ENCODE data around the gene ARL8A. TPM values are rescaled to one million over a fixed set of nuclear protein-coding genes. Genes with fewer than 3 reads are reported as not detected.

ARL8A gene
- total RNA-seq, 4 donors from 2014 or later, result 21.2 to 31.3 (median 23.1) TPM

GRCh38 chr1:202165942-202166843, 21.7 kb upstream of the ARL8A start:
- TF ChIP-seq POLR2A (IDR thresholded peaks at IDR 0.05) (no peak), CTCF (IDR thresholded peaks at IDR 0.05) (no peak)
- no peak overlapping the region for H3K4me3 ChIP-seq
- DNase-seq, result no peak
- WGBS, 2 donors, result 84 to 98% methylated on average over 7 to 8 of the region's 9 CpGs
- H3K27ac ChIP-seq, result no peak overlapping the region
- intact Hi-C loops (cut with DNase I), result no loop called here
- peaks cover 0 to 45% (median 0%) of the 10 kb centered on the region in 3 donors for H3K4me1 ChIP-seq
- H3K27me3 ChIP-seq, result peaks cover 0 to 12% (median 0%) of the 10 kb centered on the region in 4 donors
- H3K9me3 ChIP-seq, result no peaks in the 10 kb centered on the region
- no peaks in the 10 kb centered on the region for H3K36me3 ChIP-seq

GRCh38 chr1:202165267-202165941, 20.9 kb upstream of the ARL8A start:
- no peak for TF ChIP-seq POLR2A (IDR thresholded peaks at IDR 0.05)
- TF ChIP-seq CTCF (IDR thresholded peaks at IDR 0.05), result no peak
- H3K4me1 ChIP-seq, result peaks cover 0 to 50% (median 0%) of the 10 kb centered on the region in 3 donors
- no peak overlapping the region for H3K27ac ChIP-seq
- WGBS, 2 donors, result 81% methylated on average over 13 of the region's 20 CpGs; no CpG with 5 or more reads in 1 of the 2 donors
- intact Hi-C loops (cut with DNase I), result no loop called here
- no peak for DNase-seq
- no peak overlapping the region for H3K4me3 ChIP-seq
- H3K27me3 ChIP-seq, result peaks cover 0 to 12% (median 0%) of the 10 kb centered on the region in 4 donors
- H3K9me3 ChIP-seq, result no peaks in the 10 kb centered on the region
- no peaks in the 10 kb centered on the region for H3K36me3 ChIP-seq

DNA sequence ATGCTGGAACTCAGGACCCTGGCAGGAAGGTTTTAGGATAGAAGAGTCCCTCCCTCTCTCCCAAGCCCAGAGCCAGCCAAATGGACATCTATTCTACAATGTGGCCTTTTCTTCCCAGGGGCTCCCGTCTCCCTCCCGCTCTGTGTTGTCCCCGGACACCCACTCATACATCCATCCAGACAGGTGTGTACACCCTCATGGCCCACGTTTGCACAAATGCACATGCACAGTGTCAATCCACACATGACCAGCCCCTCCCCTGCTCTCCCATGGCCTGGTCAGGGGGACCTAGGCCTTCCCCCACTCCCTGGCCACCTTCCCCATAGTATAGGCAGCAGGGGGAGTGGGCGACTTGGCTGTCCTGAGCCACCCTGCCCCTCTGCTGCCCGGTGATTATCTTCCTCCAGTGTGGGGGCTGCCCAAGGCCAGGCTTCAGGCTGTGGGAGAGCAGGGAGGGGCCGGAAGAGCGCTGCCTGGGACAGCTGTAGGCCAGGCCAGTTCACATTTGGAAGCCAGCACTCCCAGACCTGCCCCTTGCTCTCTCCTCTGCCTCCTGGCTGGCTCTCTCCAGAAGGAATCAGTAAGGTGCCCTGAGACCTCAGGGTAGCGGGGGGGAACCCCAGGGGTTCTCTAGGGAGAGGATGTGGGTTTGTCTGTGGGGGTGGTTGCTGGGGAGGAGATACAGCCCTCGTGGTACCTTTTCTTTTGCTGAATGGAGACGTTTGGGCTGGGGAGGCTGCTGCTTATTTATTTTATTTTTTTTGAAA, 19.9 kb upstream of the ARL8A start:
- Histone ChIP-seq H3K4me1 (peaks cover 0 to 54% (median 0%) of the 10 kb centered on the region in 3 donors), H3K9me3 (no peaks in the 10 kb centered on the region), H3K36me3 (no peaks in the 10 kb centered on the region), H3K4me3 (no peak overlapping the region), H3K27ac (no peak overlapping the region), H3K27me3 (peaks cover 0 to 12% (median 0%) of the 10 kb centered on the region in 4 donors)
- no peak for DNase-seq
- TF ChIP-seq CTCF (IDR thresholded peaks at IDR 0.05), result no peak
- no peak for TF ChIP-seq POLR2A (IDR thresholded peaks at IDR 0.05)
- 49 to 66% methylated on average over 4 to 7 of the region's 11 CpGs for WGBS, 2 donors
- intact Hi-C loops (cut with DNase I), result no loop called here

GRCh38 chr1:202163281-202164270, 19.0 kb upstream of the ARL8A start:
- Histone ChIP-seq H3K36me3 (no peaks in the 10 kb centered on the region), H3K9me3 (no peaks in the 10 kb centered on the region), H3K4me3 (peak overlapping the region in 1 of 4 donors; percentile 8), H3K27me3 (peaks cover 0 to 9% (median 0%) of the 10 kb centered on the region in 4 donors), H3K4me1 (peaks cover 0 to 54% (median 0%) of the 10 kb centered on the region in 3 donors), H3K27ac (peak overlapping the region in 3 of 4 donors; percentile 61 to 80 (median 64))
- intact Hi-C loops (cut with DNase I), result no loop called here
- TF ChIP-seq CTCF (IDR thresholded peaks at IDR 0.05) (no peak), POLR2A (IDR thresholded peaks at IDR 0.05) (no peak)
- WGBS, 2 donors, result 58 to 80% methylated on average over 1 to 4 of the region's 12 CpGs
- DNase-seq, result no peak

All from esophagus squamous epithelium (tissue), 5 donors.